ENCODE data around the gene ADAMTS4. TPM values are rescaled to one million over a fixed set of nuclear protein-coding genes. Genes with fewer than 3 reads are reported as not detected.

Gene ADAMTS4
- total RNA-seq, 1 donor from 2014 or later = 2.7 TPM

DNA sequence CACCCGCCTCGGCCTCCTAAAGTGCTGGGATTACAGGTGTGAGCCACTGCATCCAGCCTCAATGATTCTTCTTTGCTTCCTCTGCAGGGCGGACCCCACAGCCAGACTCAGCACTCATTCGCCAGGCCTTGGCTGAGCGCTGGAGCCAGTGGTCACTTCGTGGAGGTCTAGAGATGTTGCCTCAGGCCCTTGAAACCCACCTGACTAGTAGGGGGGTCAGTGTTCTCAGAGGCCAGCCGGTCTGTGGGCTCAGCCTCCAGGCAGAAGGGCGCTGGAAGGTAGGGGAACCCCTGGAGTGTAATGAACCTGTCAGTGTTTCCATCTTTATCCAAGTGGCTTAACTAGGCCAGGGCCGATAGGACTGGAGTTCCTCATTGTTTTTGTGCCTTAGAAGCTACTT lies 29.9 kb downstream of the ADAMTS4 start:
- Histone ChIP-seq H3K9me3 (ENCODE audit: insufficient read depth, low read depth, low read length) (no peaks in the 10 kb centered on the region), H3K36me3 (ENCODE audit: insufficient read depth, low read length) (peaks cover 17% of the 10 kb centered on the region), H2AFZ (ENCODE audit: low read depth, low read length) (no peak overlapping the region), H4K20me1 (ENCODE audit: insufficient read depth, low read length) (peaks cover 14% of the 10 kb centered on the region), H3K4me3 (ENCODE audit: insufficient read depth, low read depth, low read length) (no peak overlapping the region), H3K9ac (ENCODE audit: low read length) (no peak overlapping the region), H3K4me2 (ENCODE audit: low read length) (no peak overlapping the region), H3K27me3 (ENCODE audit: insufficient read depth, low read length) (no peaks in the 10 kb centered on the region), H3K4me1 (ENCODE audit: insufficient read depth, low read length) (peaks cover 25% of the 10 kb centered on the region), H3K27ac (ENCODE audit: low read depth, low read length) (no peak overlapping the region), H3K79me2 (ENCODE audit: insufficient read depth, low read length) (peaks cover 10% of the 10 kb centered on the region)
- DNase-seq (ENCODE audit: low read depth) = no peak
- Mint-ChIP-seq H3K4me3 (ENCODE audit: unreplicated experiment) (no peak overlapping the region), H3K36me3 (ENCODE audit: low read depth, unreplicated experiment) (peaks cover 25% of the 10 kb centered on the region), H3K27ac (ENCODE audit: unreplicated experiment) (no peak overlapping the region), H3K27me3 (ENCODE audit: low read depth, unreplicated experiment) (no peaks in the 10 kb centered on the region), H3K4me1 (ENCODE audit: low read depth, unreplicated experiment) (peaks cover 16% of the 10 kb centered on the region), H3K9me3 (ENCODE audit: unreplicated experiment) (no peaks in the 10 kb centered on the region)
- TF ChIP-seq CTCF (IDR thresholded peaks at IDR 0.05; ENCODE audit: insufficient read depth, low read depth, low read length) (no peak), EZH2 (IDR thresholded peaks at IDR 0.05; ENCODE audit: insufficient read depth, low read length) (no peak)
- no peak for FAIRE-seq

DNA sequence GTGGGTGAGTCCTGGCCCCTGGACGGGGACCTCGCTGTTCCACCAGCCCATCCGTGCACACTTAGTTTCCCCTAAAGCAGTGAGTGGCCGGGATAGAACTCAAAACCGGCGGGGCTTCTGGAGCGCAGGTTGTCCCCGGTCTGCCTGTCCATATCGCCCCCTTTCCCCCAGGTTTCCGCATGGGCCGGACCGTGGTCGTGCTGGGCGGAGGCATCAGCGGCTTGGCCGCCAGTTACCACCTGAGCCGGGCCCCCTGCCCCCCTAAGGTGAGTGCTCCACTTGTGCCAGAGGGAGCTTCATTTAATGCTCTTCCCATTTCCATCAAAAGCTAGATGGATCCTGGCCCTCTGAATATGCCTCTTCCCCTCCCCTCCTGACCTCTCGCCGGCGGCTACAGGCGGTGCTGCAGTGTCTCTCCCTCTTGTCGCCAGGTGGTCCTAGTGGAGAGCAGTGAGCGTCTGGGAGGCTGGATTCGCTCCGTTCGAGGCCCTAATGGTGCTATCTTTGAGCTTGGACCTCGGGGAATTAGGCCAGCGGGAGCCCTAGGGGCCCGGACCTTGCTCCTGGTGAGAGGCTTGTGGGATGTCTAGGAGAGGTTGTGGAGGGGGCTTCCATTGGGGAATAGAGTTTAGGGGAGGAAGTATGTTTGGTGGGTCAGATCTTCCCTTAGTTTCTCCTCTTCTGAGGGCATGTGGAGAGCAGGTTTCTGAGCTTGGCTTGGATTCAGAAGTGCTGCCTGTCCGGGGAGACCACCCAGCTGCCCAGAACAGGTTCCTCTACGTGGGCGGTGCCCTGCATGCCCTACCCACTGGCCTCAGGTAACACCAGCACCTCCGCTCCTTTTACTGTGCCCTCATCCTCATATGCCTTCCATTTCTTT lies 31.9 kb downstream of the ADAMTS4 start:
- FAIRE-seq = no peak
- Histone ChIP-seq H3K9me3 (ENCODE audit: insufficient read depth, low read depth, low read length) (no peaks in the 10 kb centered on the region), H4K20me1 (ENCODE audit: insufficient read depth, low read length) (peaks cover 4% of the 10 kb centered on the region), H3K27ac (ENCODE audit: low read depth, low read length) (peak overlapping the region; percentile 83), H3K4me1 (ENCODE audit: insufficient read depth, low read length) (peaks cover 14% of the 10 kb centered on the region), H3K79me2 (ENCODE audit: insufficient read depth, low read length) (peaks cover 14% of the 10 kb centered on the region), H3K27me3 (ENCODE audit: insufficient read depth, low read length) (no peaks in the 10 kb centered on the region), H3K4me2 (ENCODE audit: low read length) (peak overlapping the region; percentile 98), H3K9ac (ENCODE audit: low read length) (peak overlapping the region; percentile 89), H2AFZ (ENCODE audit: low read depth, low read length) (peak overlapping the region; percentile 94), H3K4me3 (ENCODE audit: insufficient read depth, low read depth, low read length) (peak overlapping the region; percentile 95), H3K36me3 (ENCODE audit: insufficient read depth, low read length) (peaks cover 10% of the 10 kb centered on the region)
- no peak for TF ChIP-seq CTCF (IDR thresholded peaks at IDR 0.05; ENCODE audit: insufficient read depth, low read depth, low read length)
- TF ChIP-seq EZH2 (IDR thresholded peaks at IDR 0.05; ENCODE audit: insufficient read depth, low read length) = no peak
- Mint-ChIP-seq H3K4me1 (ENCODE audit: low read depth, unreplicated experiment) (peaks cover 12% of the 10 kb centered on the region), H3K36me3 (ENCODE audit: low read depth, unreplicated experiment) (peaks cover 11% of the 10 kb centered on the region), H3K9me3 (ENCODE audit: unreplicated experiment) (no peaks in the 10 kb centered on the region), H3K27ac (ENCODE audit: unreplicated experiment) (peak overlapping the region; percentile 60), H3K27me3 (ENCODE audit: low read depth, unreplicated experiment) (no peaks in the 10 kb centered on the region), H3K4me3 (ENCODE audit: unreplicated experiment) (peak overlapping the region; percentile 93)
- no peak for DNase-seq (ENCODE audit: low read depth)
